GM23338 (cell line): ENCODE data around the gene WDR70. TPM values are rescaled to one million over a fixed set of nuclear protein-coding genes. Genes with fewer than 3 reads are reported as not detected.

ENCODE experiments used
- ATAC-seq: fragments of 200-7000 bp; cut with Tn5 transposase; 3 replicates; pipeline ENCODE4 v1.9.1; 2020
- DNase-seq: peaks from one replicate; pipeline ENCODE4 v3.0.0-alpha.2; 2015; ENCODE audit warnings: low spot score
- H2AFZ ChIP-seq: fragments of 200-600 bp; sonication (generic); 2 replicates; pipeline ENCODE4 v1.8.0; 2016; ENCODE audit warnings: antibody characterized with exemption, mild to moderate bottlenecking, moderate library complexity
- H3F3A ChIP-seq: fragments of 200-600 bp; sonication (generic); replicated peaks from 2 replicates; pipeline ENCODE4 v1.8.0; 2017; ENCODE audit warnings: antibody characterized with exemption, mixed run types, low read depth
- H3K27ac ChIP-seq: fragments of 200-600 bp; sonication (generic); 2 replicates; pipeline ENCODE4 v1.6.1; 2016; ENCODE audit warnings: low read depth
- H3K27me3 ChIP-seq: fragments of 200-600 bp; sonication (generic); 2 replicates; pipeline ENCODE4 v1.8.0; 2016; ENCODE audit warnings: mild to moderate bottlenecking, mixed run types, moderate library complexity; ENCODE audit not compliant: insufficient read depth
- H3K36me3 ChIP-seq: fragments of 200-600 bp; sonication (generic); 2 replicates; pipeline ENCODE4 v1.8.0; 2016; ENCODE audit warnings: mild to moderate bottlenecking; ENCODE audit not compliant: insufficient read depth
- H3K4me1 ChIP-seq: fragments of 200-600 bp; sonication (generic); 2 replicates; pipeline ENCODE4 v1.8.0; 2016; ENCODE audit warnings: mild to moderate bottlenecking, moderate library complexity; ENCODE audit not compliant: insufficient read depth
- H3K4me2 ChIP-seq: fragments of 200-600 bp; sonication (generic); 2 replicates; pipeline ENCODE4 v1.7.1; 2017; ENCODE audit warnings: mixed run types
- H3K4me3 ChIP-seq: fragments of 200-600 bp; sonication (generic); 2 replicates; pipeline ENCODE4 v1.6.1; 2016; ENCODE audit warnings: mixed run types
- H3K79me2 ChIP-seq: fragments of 200-600 bp; sonication (generic); replicated peaks from 2 replicates; pipeline ENCODE4 v1.8.0; 2017; ENCODE audit warnings: mild to moderate bottlenecking; ENCODE audit not compliant: insufficient read depth
- H3K9me2 ChIP-seq: fragments of 200-600 bp; sonication (generic); 2 replicates; pipeline ENCODE4 v1.8.0; 2017; ENCODE audit not compliant: insufficient read depth
- H4K20me1 ChIP-seq: fragments of 200-600 bp; sonication (generic); replicated peaks from 2 replicates; pipeline ENCODE4 v1.8.0; 2017; ENCODE audit warnings: mild to moderate bottlenecking; ENCODE audit not compliant: insufficient read depth
- H3K27ac Mint-ChIP-seq: 2 replicates; pipeline ENCODE4 v1.8.0; 2020; ENCODE audit warnings: inconsistent platforms, mild to moderate bottlenecking, moderate library complexity, mixed read lengths
- H3K27me3 Mint-ChIP-seq: 3 replicates; pipeline ENCODE4 v1.8.0; 2022; ENCODE audit warnings: low read depth, mild to moderate bottlenecking, moderate library complexity, mixed read lengths, inconsistent platforms; ENCODE audit not compliant: insufficient read depth, poor library complexity
- H3K36me3 Mint-ChIP-seq: 3 replicates; pipeline ENCODE4 v1.8.0; 2021; ENCODE audit warnings: low read depth, mild to moderate bottlenecking, inconsistent platforms, moderate library complexity, mixed read lengths
- H3K4me1 Mint-ChIP-seq: 3 replicates; pipeline ENCODE4 v1.8.0; 2020; ENCODE audit warnings: mild to moderate bottlenecking, inconsistent platforms, mixed read lengths
- H3K4me3 Mint-ChIP-seq: 3 replicates; pipeline ENCODE4 v1.8.0; 2021; ENCODE audit warnings: moderate library complexity, mild to moderate bottlenecking, inconsistent platforms, mixed read lengths
- H3K9me3 Mint-ChIP-seq: 3 replicates; pipeline ENCODE4 v1.8.0; 2020; ENCODE audit warnings: moderate library complexity, mild to moderate bottlenecking, inconsistent platforms, mixed read lengths
- CREB1 ChIP-seq: fragments of 250-450 bp; sonication (Bioruptor Pico); IDR thresholded peaks from 2 replicates; pipeline ENCODE4 v1.5.0; 2020; ENCODE audit warnings: low read depth, mild to moderate bottlenecking, moderate library complexity
- CTCF ChIP-seq, 2 experiments: fragments of 200-600 bp in 1 of 2; sonication (generic) in 1 of 2; conservative IDR thresholded peaks; 2 replicates each; pipeline versions ENCODE4 v1.5.1 to v1.6.1; 2016 to 2017; ENCODE audit warnings: antibody characterized with exemption in 2 of 2, low read depth in 2 of 2, mild to moderate bottlenecking in 2 of 2, moderate library complexity in 1 of 2
- EZH2phosphoT487 ChIP-seq: fragments of 200-600 bp; sonication (generic); IDR thresholded peaks from one replicate; pipeline ENCODE4 v1.8.1; 2018; ENCODE audit warnings: antibody characterized with exemption; ENCODE audit not compliant: unreplicated experiment
- JUNB ChIP-seq: IDR thresholded peaks from one replicate; pipeline ENCODE4 v1.6.1; 2016; ENCODE audit warnings: antibody characterized with exemption; ENCODE audit not compliant: unreplicated experiment
- NANOG ChIP-seq: IDR thresholded peaks from 2 replicates; pipeline ENCODE4 v1.6.1; 2016; ENCODE audit warnings: antibody characterized with exemption, borderline replicate concordance
- POLR2AphosphoS5 ChIP-seq: IDR thresholded peaks from 2 replicates; pipeline ENCODE4 v1.6.1; 2016; ENCODE audit warnings: antibody characterized with exemption, low read depth
- REST ChIP-seq: IDR thresholded peaks from one replicate; pipeline ENCODE4 v1.6.1; 2018; ENCODE audit warnings: antibody characterized with exemption; ENCODE audit not compliant: unreplicated experiment
- STAT1 ChIP-seq: IDR thresholded peaks from one replicate; pipeline ENCODE4 v1.6.1; 2016; ENCODE audit warnings: antibody characterized with exemption; ENCODE audit not compliant: unreplicated experiment
- ZNF114 ChIP-seq: fragments of 250-450 bp; sonication (Bioruptor Pico); IDR thresholded peaks from 2 replicates; pipeline ENCODE4 v1.5.0; 2020; ENCODE audit warnings: mild to moderate bottlenecking, moderate library complexity
- ZNF331 ChIP-seq: fragments of 250-450 bp; sonication (Bioruptor Pico); IDR thresholded peaks from 2 replicates; pipeline ENCODE4 v1.5.0; 2020; ENCODE audit warnings: low read depth, mild to moderate bottlenecking, moderate library complexity
- ZNF462 ChIP-seq: fragments of 250-450 bp; sonication (Bioruptor Pico); IDR thresholded peaks from 2 replicates; pipeline ENCODE4 v1.5.0; 2020; ENCODE audit warnings: mild to moderate bottlenecking, moderate library complexity
- polyA plus RNA-seq: library from polyadenylated mRNA; unstranded; fragments of >200 nt; fragmentation: Nextera tagmentation; extraction: Ambion mirVana; gene quantifications from 2 replicates; pipeline ENCODE4 v1.2.1, GENCODE V29; 2016
- total RNA-seq: library from RNA; depleted of rRNA; stranded (reverse); fragments of >200 nt; shearing (Covaris generic); gene quantifications from 2 replicates; pipeline ENCODE4 v1.2.3, GENCODE V29; 2014

WDR70 gene
- total and polyA plus RNA-seq, 2 experiments from 2014 or later = 34.9 to 86.7 TPM

- Histone ChIP-seq H3K4me1 (no peaks in the 10 kb centered on the region), H3K4me2 (no peak overlapping the region), H4K20me1 (0 out of 2 replicates have a peak, but pooled peaks cover 2% of the 10 kb centered on the region), H2AFZ (no peak overlapping the region), H3K27ac (no peak overlapping the region), H3K4me3 (no peak overlapping the region), H3K79me2 (no peaks in the 10 kb centered on the region), H3K36me3 (no peaks in the 10 kb centered on the region), H3K27me3 (no peaks in the 10 kb centered on the region), H3K9me2 (no peaks in the 10 kb centered on the region), H3F3A (no peaks in the 10 kb centered on the region)
- Mint-ChIP-seq H3K4me1 (peaks cover 9% of the 10 kb centered on the region; the same call in 2 of the 3 replicates), H3K9me3 (no peaks in the 10 kb centered on the region), H3K27me3 (no peaks in the 10 kb centered on the region), H3K36me3 (no peaks in the 10 kb centered on the region), H3K27ac (no peak overlapping the region), H3K4me3 (no peak overlapping the region)
- ATAC-seq (no peak), DNase-seq (no peak)
- TF ChIP-seq POLR2AphosphoS5 = no peak
- no peak for TF ChIP-seq JUNB
- no peak for TF ChIP-seq REST
- no peak for TF ChIP-seq CTCF (conservative IDR thresholded peaks at IDR 0.05; ENCODE audit: low read depth in 2 of 2)
- no peak for TF ChIP-seq CREB1 (CRISPR knock-in tag)
- no peak for TF ChIP-seq STAT1
- no peak for TF ChIP-seq EZH2phosphoT487
- TF ChIP-seq NANOG = no peak
- no peak for TF ChIP-seq ZNF331 (CRISPR knock-in tag)
- no peak for TF ChIP-seq ZNF114 (CRISPR knock-in tag)
- no peak for TF ChIP-seq ZNF462
Measured at GRCh38 chr5:37539459-37539858, 160.3 kb downstream of the WDR70 start.
